NOMO-1 treated with dmso at 0.1 percent for 144 hours (cell line): ENCODE data around the gene VIL1.

Source experiments
- DNase-seq: peaks from one replicate; lab custom pipeline; 2025; ENCODE audit not compliant: unreplicated experiment; lab: John Stamatoyannopoulos, UW

VIL1 gene

DNA sequence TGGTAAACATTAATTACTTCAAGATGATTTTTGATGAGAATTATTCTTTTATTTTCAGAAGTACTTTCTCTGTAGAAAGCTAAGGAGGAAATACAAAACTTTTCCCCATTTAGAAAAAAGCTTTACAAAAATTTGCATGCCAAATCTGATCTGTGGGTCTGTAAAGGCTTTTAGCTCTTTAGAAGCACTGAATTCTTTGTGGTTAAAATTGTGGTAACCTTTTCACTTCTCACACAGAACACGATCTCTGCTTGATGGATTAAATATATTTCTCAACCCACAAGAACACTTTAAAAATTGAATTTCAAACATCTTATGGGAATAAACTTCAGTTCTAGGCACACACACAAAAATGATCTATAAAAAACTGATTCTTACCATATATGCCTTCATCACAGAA lies 63.7 kb downstream of the VIL1 start:
- no peak for DNase-seq

DNA sequence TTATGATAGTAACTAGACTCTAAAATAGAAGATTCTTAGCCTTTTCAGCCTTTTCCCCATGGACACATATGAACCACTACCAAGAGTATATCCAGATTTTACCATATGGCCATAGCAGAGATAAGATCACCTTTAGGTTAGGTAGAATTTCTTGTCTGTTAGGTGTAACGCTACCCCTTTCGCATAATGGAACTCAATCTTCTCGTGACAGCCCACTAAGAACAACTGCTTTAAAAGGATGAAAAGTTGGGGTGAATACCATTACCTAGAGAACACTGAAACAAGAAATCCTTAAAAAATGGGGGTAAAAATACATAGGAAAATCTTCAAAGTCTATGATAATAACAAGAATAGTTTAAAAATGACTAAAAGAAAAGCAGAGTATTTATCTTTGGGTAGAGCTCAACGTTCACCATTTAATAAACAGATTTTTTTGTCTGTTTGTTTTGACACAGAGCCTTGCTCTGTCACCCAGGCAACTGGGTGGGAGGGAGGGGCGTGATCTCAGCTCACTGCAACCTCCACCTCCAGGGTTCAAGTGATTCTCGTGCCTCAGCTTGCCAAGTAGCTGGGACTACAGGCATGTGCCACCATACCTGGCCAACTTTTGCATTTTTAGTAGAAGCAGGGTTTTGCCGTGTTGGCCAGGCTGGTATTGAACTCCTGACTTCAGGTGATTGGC lies 67.2 kb downstream of the VIL1 start:
- DNase-seq = no peak

DNA sequence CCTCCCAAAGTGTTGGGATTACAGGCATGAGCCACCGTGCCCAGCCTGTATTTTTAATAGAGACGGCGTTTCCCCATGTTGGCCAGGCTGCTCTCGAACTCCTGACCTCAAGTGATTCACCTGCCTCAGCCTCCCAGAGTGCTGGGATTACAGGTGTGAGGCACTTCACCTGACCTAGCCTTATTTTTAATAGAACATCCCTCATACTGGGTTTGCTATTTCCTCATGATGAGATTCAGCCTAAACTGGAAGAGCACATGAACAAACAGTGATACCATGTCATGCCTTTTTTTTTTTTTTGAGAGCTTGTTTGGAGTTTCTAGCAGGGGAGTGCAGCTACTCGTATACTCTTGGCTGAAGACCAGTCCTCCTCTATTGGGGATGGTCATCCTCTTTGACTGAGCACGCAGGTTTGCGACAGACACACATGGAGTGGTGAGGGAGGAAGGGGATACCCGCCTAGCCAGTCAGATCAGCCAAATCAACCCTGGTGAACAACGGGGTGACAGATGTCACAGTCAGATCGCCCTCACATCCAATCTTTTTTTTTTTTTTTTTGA lies 81.7 kb downstream of the VIL1 start:
- DNase-seq = no peak

DNA sequence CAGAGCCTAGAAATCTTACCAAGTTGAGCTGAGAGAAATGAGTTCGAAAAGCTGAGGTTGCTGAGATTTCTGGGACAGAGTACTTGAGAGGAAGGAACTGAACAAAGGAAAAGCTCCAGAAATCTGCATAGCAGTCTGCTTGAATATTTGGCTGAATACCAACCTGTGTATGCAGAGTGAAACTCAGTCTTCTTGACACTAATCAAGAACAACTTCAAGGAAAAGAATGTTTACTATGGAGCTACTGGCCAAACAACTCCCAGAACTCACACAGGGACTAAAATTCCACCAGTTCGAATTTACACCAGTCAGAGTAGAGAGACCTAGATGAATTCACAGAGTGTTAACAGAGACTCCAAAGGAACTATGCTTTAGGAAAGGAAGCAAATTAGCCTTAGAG lies 82.7 kb downstream of the VIL1 start:
- no peak for DNase-seq
